ENCODE data around the gene FAU. TPM values are rescaled to one million over a fixed set of nuclear protein-coding genes. Genes with fewer than 3 reads are reported as not detected.
A peak's percentile ranks its signal among the peaks of the same experiment; 100 is the strongest.

Gene FAU
- total and polyA plus RNA-seq, 10 of the 15 experiments (the other 5 are each of a cell fraction or from before 2014, with no cell fraction given): 332 to 1,347 (median 990) TPM

DNA sequence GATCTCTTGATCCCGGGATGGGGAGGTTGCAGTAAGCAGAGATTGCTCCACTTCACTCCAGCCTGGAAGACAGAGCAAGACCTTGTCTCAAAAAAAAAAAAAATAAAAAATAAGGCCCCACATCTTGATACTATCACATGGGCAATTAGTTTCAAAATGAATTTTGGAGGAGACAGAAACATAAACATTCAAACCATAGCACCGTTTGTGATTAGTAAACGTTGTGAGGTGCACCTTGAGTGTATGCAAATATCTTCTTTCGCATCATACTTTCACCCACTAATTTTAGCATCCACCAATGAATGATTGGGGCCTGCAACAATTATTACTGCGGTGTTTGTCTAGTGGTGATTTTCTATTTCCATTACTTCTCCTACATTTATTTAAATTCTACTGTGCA is 37.1 kb upstream of the FAU start (continued):
- no peak for TF ChIP-seq HCFC1 (IDR thresholded peaks at IDR 0.05; ENCODE audit: low read length)
- no peak for TF ChIP-seq PAX8 (IDR thresholded peaks at IDR 0.05)
- TF ChIP-seq ASH2L (IDR thresholded peaks at IDR 0.05; ENCODE audit: borderline replicate concordance, low read depth): no peak
- peak; percentile 43; the same call in 1 of the 2 replicates for TF ChIP-seq JUNB (IDR thresholded peaks at IDR 0.05)
- TF ChIP-seq, protein P1, sequence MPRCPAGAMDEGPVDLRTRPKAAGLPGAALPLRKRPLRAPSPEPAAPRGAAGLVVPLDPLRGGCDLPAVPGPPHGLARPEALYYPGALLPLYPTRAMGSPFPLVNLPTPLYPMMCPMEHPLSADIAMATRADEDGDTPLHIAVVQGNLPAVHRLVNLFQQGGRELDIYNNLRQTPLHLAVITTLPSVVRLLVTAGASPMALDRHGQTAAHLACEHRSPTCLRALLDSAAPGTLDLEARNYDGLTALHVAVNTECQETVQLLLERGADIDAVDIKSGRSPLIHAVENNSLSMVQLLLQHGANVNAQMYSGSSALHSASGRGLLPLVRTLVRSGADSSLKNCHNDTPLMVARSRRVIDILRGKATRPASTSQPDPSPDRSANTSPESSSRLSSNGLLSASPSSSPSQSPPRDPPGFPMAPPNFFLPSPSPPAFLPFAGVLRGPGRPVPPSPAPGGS (IDR thresholded peaks at IDR 0.05; ENCODE audit: borderline replicate concordance, insufficient read depth, low read depth, low read length, poor library complexity, severe bottlenecking): no peak
- TF ChIP-seq CEBPB (IDR thresholded peaks at IDR 0.05; ENCODE audit: borderline replicate concordance in 1 of 2, low read depth in 2 of 2, low read length in 2 of 2): no peak
- no peak for TF ChIP-seq ZNF24 (IDR thresholded peaks at IDR 0.05)
- no peak for TF ChIP-seq KDM1A (IDR thresholded peaks at IDR 0.05; ENCODE audit: borderline replicate concordance)
- TF ChIP-seq ZNF274 (IDR thresholded peaks at IDR 0.05; ENCODE audit: insufficient read depth, insufficient read length): no peak
- TF ChIP-seq, protein P2, sequence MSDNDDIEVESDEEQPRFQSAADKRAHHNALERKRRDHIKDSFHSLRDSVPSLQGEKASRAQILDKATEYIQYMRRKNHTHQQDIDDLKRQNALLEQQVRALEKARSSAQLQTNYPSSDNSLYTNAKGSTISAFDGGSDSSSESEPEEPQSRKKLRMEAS (IDR thresholded peaks at IDR 0.05; ENCODE audit: low read depth, low read length): no peak
- TF ChIP-seq, protein P3, sequence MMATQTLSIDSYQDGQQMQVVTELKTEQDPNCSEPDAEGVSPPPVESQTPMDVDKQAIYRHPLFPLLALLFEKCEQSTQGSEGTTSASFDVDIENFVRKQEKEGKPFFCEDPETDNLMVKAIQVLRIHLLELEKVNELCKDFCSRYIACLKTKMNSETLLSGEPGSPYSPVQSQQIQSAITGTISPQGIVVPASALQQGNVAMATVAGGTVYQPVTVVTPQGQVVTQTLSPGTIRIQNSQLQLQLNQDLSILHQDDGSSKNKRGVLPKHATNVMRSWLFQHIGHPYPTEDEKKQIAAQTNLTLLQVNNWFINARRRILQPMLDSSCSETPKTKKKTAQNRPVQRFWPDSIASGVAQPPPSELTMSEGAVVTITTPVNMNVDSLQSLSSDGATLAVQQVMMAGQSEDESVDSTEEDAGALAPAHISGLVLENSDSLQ (IDR thresholded peaks at IDR 0.05): peak; percentile 32; the same call in 1 of the 2 replicates
- no peak for TF ChIP-seq ZNF217 (IDR thresholded peaks at IDR 0.05)
- TF ChIP-seq, protein P4, sequence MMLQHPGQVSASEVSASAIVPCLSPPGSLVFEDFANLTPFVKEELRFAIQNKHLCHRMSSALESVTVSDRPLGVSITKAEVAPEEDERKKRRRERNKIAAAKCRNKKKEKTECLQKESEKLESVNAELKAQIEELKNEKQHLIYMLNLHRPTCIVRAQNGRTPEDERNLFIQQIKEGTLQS (IDR thresholded peaks at IDR 0.05; ENCODE audit: borderline replicate concordance, extremely low read depth, low read depth, low read length): no peak
- TF ChIP-seq TCF3 (IDR thresholded peaks at IDR 0.05; ENCODE audit: borderline replicate concordance, insufficient read depth, low read depth, low read length): no peak
- TF ChIP-seq, protein P5, sequence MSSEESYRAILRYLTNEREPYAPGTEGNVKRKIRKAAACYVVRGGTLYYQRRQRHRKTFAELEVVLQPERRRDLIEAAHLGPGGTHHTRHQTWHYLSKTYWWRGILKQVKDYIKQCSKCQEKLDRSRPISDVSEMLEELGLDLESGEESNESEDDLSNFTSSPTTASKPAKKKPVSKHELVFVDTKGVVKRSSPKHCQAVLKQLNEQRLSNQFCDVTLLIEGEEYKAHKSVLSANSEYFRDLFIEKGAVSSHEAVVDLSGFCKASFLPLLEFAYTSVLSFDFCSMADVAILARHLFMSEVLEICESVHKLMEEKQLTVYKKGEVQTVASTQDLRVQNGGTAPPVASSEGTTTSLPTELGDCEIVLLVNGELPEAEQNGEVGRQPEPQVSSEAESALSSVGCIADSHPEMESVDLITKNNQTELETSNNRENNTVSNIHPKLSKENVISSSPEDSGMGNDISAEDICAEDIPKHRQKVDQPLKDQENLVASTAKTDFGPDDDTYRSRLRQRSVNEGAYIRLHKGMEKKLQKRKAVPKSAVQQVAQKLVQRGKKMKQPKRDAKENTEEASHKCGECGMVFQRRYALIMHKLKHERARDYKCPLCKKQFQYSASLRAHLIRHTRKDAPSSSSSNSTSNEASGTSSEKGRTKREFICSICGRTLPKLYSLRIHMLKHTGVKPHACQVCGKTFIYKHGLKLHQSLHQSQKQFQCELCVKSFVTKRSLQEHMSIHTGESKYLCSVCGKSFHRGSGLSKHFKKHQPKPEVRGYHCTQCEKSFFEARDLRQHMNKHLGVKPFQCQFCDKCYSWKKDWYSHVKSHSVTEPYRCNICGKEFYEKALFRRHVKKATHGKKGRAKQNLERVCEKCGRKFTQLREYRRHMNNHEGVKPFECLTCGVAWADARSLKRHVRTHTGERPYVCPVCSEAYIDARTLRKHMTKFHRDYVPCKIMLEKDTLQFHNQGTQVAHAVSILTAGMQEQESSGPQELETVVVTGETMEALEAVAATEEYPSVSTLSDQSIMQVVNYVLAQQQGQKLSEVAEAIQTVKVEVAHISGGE (CRISPR knock-in tag; IDR thresholded peaks at IDR 0.05): no peak
- TF ChIP-seq HDAC6 (IDR thresholded peaks at IDR 0.05; ENCODE audit: unreplicated experiment): no peak
- no peak for TF ChIP-seq CBX3 (IDR thresholded peaks at IDR 0.05; ENCODE audit: borderline replicate concordance, low read depth)
- TF ChIP-seq, protein P6, sequence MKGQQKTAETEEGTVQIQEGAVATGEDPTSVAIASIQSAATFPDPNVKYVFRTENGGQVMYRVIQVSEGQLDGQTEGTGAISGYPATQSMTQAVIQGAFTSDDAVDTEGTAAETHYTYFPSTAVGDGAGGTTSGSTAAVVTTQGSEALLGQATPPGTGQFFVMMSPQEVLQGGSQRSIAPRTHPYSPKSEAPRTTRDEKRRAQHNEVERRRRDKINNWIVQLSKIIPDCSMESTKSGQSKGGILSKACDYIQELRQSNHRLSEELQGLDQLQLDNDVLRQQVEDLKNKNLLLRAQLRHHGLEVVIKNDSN (IDR thresholded peaks at IDR 0.05; ENCODE audit: borderline replicate concordance, extremely low read length, insufficient read depth, low read depth, low read length): no peak
- no peak for TF ChIP-seq MYB (IDR thresholded peaks at IDR 0.05; ENCODE audit: borderline replicate concordance, low read depth, low read length)
- no peak for TF ChIP-seq SMAD1 (IDR thresholded peaks at IDR 0.05; ENCODE audit: low read depth, partially characterized antibody)
- no peak for TF ChIP-seq BRCA1 (IDR thresholded peaks at IDR 0.05; ENCODE audit: low read depth, low read length)
- TF ChIP-seq ETV6 (conservative IDR thresholded peaks at IDR 0.05 in 1 of 2, IDR thresholded peaks at IDR 0.05 in 1 of 2; ENCODE audit: borderline replicate concordance in 1 of 2, low read depth in 1 of 2): no peak
- no peak for TF ChIP-seq SREBF1 (IDR thresholded peaks at IDR 0.05; ENCODE audit: low read length)
- 0 out of 2 replicates have a peak, but pooled peaks have one; percentile 60 for TF ChIP-seq TBL1XR1 (IDR thresholded peaks at IDR 0.05; ENCODE audit: low read depth, low read length)

Data from GM12878 (cell line).